GM12872 (cell line): ENCODE measurements around the gene TAS1R3.

Source experiments
- CTCF ChIP-seq: IDR thresholded peaks from 3 replicates; pipeline ENCODE4 v1.5.1; 2011; ENCODE audit warnings: low read depth, mild to moderate bottlenecking, low read length, moderate library complexity; ENCODE audit not compliant: insufficient read depth

TAS1R3 gene

GRCh38 chr1:1319646-1319941, 11.5 kb upstream of the TAS1R3 start:
- TF ChIP-seq CTCF = no peak

GRCh38 chr1:1320666-1321448, 10.2 kb upstream of the TAS1R3 start:
- no peak for TF ChIP-seq CTCF

GRCh38 chr1:1321477-1321876, 9.6 kb upstream of the TAS1R3 start:
- TF ChIP-seq CTCF = no peak

GRCh38 chr1:1322418-1322817, 8.7 kb upstream of the TAS1R3 start:
- TF ChIP-seq CTCF = no peak

GRCh38 chr1:1322952-1323351, 8.1 kb upstream of the TAS1R3 start:
- no peak for TF ChIP-seq CTCF

- TF ChIP-seq CTCF = no peak
Observed at GRCh38 chr1:1324084-1324523, 7.0 kb upstream of the TAS1R3 start.

GRCh38 chr1:1324524-1325287, 6.4 kb upstream of the TAS1R3 start, which contains the start of the genes CPTP and INTS11:
Gene CPTP, plus strand, starts transcription at chr1:1324802. Its CDS starts 2,109 bp downstream, at chr1:1326911.
Gene INTS11, minus strand, starts transcription at chr1:1324660. Its CDS starts 52 bp downstream, at chr1:1324608.
- no peak for TF ChIP-seq CTCF
